K562 (cell line): ENCODE measurements around the gene OSCAR. TPM values are rescaled to one million over a fixed set of nuclear protein-coding genes. Genes with fewer than 3 reads are reported as not detected.
A peak's percentile ranks its signal among the peaks of the same experiment; 100 is the strongest.

Experiments
- ASH1L ChIP-seq: fragments of 450-650 bp; IDR thresholded peaks from 2 replicates; pipeline ENCODE4 v1.6.1; 2018; ENCODE audit warnings: borderline replicate concordance, mild to moderate bottlenecking, low read depth; ENCODE audit not compliant: partially characterized antibody
- GTF2F1 ChIP-seq: IDR thresholded peaks from 2 replicates; pipeline ENCODE4 v1.6.1; 2011; ENCODE audit warnings: low read depth, low read length, improper control_type of control experiment
- NFYB ChIP-seq: IDR thresholded peaks from 2 replicates; pipeline ENCODE4 v1.6.1; 2011; ENCODE audit warnings: mild to moderate bottlenecking, moderate library complexity; ENCODE audit not compliant: insufficient read length; ENCODE audit errors: extremely low read depth
- NR2C2 ChIP-seq, 2 experiments: fragments of 200-800 bp in 1 of 2; sonication (Bioruptor generic) in 1 of 2; sonication (generic) in 1 of 2; formaldehyde crosslinking in 1 of 2; IDR thresholded peaks; 2 replicates each; pipeline versions ENCODE4 v1.6.1 to v1.8.0; 2016 to 2022; ENCODE audit warnings: mild to moderate bottlenecking in 1 of 2, missing compliant biosample characterization in 1 of 2, missing genetic modification characterization in 1 of 2, missing genetic modification reagents in 1 of 2
- PHF8 ChIP-seq: fragments of 200-600 bp; sonication (generic); IDR thresholded peaks from 2 replicates; pipeline ENCODE4 v1.6.1; 2012; ENCODE audit warnings: mixed run types, mild to moderate bottlenecking, inconsistent platforms, low read length, moderate library complexity, borderline replicate concordance
- RBM25 ChIP-seq: fragments of 200-400 bp; formaldehyde crosslinking; IDR thresholded peaks from 2 replicates; pipeline ENCODE4 v1.6.1; 2018; ENCODE audit warnings: low read length, low read depth, moderate library complexity; ENCODE audit not compliant: severe bottlenecking
- SRF ChIP-seq, 2 experiments: fragments of 250-450, 450-650 bp in 1 of 2; sonication (Bioruptor Pico) in 1 of 2; sonication (generic) in 1 of 2; formaldehyde crosslinking; IDR thresholded peaks; 2 replicates each; pipeline versions ENCODE4 v1.5.0 to v1.5.1; 2020 to 2022; ENCODE audit warnings: mild to moderate bottlenecking in 1 of 2, missing genetic modification reagents in 1 of 2
- ZNF121 ChIP-seq: sonication (generic); formaldehyde crosslinking; conservative IDR thresholded peaks from 2 replicates; pipeline ENCODE4 v1.8.0; 2022; ENCODE audit warnings: missing genetic modification reagents
- ZNF263 ChIP-seq: sonication (generic); formaldehyde crosslinking; IDR thresholded peaks from 2 replicates; pipeline ENCODE4 v1.8.0; 2022; ENCODE audit warnings: mild to moderate bottlenecking, missing genetic modification reagents, borderline replicate concordance
- polyA plus RNA-seq, 8 experiments: library from polyadenylated mRNA; depleted of rRNA in 4 of 8; stranded (reverse) in 5 of 8; unstranded in 3 of 8; fragments of >200 nt; fragmentation: Nextera tagmentation in 2 of 8; fragmentation: Illumina TruSeq in 1 of 8; extraction: Ambion mirVana in 2 of 8; extraction: Trizol in 1 of 8; gene quantifications; 2 replicates each; pipeline versions ENCODE4 v1.2.1 to v1.2.3, GENCODE V29; 2011 to 2014; ENCODE audit warnings: inconsistent platforms in 1 of 8, missing spikeins in 1 of 8
- total RNA-seq, 7 experiments: library from RNA; depleted of rRNA in 6 of 7; stranded (reverse); fragments of >200 nt in 6 of 7; fragmentation: Illumina TruSeq in 2 of 7; extraction: Trizol in 2 of 7; gene quantifications; 2 replicates each; pipeline versions ENCODE4 v1.2.1 to v1.2.3, GENCODE V29; 2011 to 2021; ENCODE audit warnings: low replicate concordance in 1 of 7
- TF ChIP-seq, protein P1 (sequence below), 2 experiments: IDR thresholded peaks; 2 replicates each; pipeline ENCODE4 v1.6.1; 2011; ENCODE audit warnings: borderline replicate concordance in 1 of 2, control low read depth in 1 of 2, low read depth in 1 of 2, low read length in 1 of 2, mild to moderate bottlenecking in 1 of 2, mixed read lengths in 1 of 2, moderate library complexity in 1 of 2; ENCODE audit not compliant: insufficient read depth in 1 of 2, insufficient read length in 1 of 2, poor library complexity in 1 of 2, severe bottlenecking in 1 of 2; ENCODE audit errors: extremely low read depth in 1 of 2
- TF ChIP-seq, protein P2 (sequence below): fragments of 250-450 bp; sonication (Bioruptor Pico); IDR thresholded peaks from 2 replicates; pipeline ENCODE4 v1.8.0; 2022; ENCODE audit warnings: moderate library complexity, mild to moderate bottlenecking, inconsistent platforms
- TF ChIP-seq, protein P3 (sequence below): fragments of 450-650 bp; conservative IDR thresholded peaks from 2 replicates; pipeline ENCODE4 v1.6.1; 2016; ENCODE audit warnings: missing genetic modification characterization, low read depth, mild to moderate bottlenecking, control low read depth, missing compliant biosample characterization
- TF ChIP-seq, protein P4 (sequence below), 2 experiments: fragments of 450-650 bp; IDR thresholded peaks; 2 replicates each; pipeline ENCODE4 v1.6.1; 2016
- TF ChIP-seq, protein P5 (sequence below), 2 experiments: IDR thresholded peaks in 1 of 2; conservative IDR thresholded peaks in 1 of 2; 2 replicates each; pipeline ENCODE4 v1.6.1; 2016; ENCODE audit warnings: low read depth in 2 of 2, mild to moderate bottlenecking in 1 of 2, missing compliant biosample characterization in 1 of 2, missing genetic modification characterization in 1 of 2, moderate library complexity in 1 of 2

The OSCAR gene
- total and polyA plus RNA-seq, 9 of the 15 experiments (the other 6 are each of a cell fraction or from before 2014, with no cell fraction given) = 0.09 to 0.62 (median 0.13) TPM; not detected in 5

DNA sequence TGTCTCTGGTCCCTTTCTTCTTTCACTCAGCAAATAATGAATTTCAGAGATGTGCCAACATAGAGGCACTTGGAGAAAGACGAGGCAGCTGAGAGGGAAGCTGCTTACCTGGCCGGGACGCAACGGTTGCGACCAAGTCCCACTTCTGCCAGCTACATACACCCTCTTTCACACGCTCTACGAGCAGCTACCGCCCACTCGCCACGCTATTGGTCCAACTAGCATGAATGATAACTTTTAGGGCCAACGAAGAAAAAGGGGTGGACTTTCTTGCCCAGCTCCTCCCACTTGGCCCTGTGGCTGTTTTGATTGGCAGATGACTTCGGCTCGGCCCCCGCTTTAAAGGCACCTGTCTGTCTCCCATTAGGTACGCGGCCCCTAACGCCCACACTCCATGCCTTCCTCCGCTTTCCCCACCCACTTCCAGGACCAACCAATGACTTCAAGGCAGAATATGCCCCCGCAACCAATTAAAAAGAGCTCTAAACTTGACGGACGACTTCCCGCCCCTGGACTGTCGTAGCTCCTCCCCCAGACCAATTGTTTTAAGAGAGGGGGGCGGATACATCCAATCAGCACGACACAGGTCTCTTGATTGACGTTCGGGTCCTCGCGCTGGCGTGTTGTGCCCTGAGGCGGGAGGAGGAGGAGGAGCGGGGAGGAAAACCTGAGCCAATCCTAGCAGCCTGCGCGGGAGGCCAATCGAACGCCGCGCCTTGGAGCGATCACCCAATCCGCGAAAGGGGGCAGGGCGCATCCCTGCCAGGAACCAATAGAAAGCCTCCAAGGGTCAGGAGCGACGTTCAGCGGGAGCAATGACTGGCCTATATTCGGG is 36.5 kb upstream of the OSCAR start (continued):
- TF ChIP-seq NR2C2 (CRISPR knock-in tag; IDR thresholded peaks at IDR 0.05) (no peak), NR2C2 (tag; IDR thresholded peaks at IDR 0.05) (no peak), RBM25 (peak; percentile 97), GTF2F1 (no peak), ASH1L (peak; percentile 99), ZNF121 (no peak), ZNF263 (peak; percentile 1; the same call in 1 of the 2 replicates), PHF8 (peak; percentile 52; the same call in 1 of the 2 replicates), NFYB (peak; percentile 98), SRF (CRISPR knock-in tag; IDR thresholded peaks at IDR 0.05) (peak in 1 of 2 experiments; percentile 13; a peak in 1 of 4 replicates)
- TF ChIP-seq, protein P1, sequence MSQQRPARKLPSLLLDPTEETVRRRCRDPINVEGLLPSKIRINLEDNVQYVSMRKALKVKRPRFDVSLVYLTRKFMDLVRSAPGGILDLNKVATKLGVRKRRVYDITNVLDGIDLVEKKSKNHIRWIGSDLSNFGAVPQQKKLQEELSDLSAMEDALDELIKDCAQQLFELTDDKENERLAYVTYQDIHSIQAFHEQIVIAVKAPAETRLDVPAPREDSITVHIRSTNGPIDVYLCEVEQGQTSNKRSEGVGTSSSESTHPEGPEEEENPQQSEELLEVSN (IDR thresholded peaks at IDR 0.05; ENCODE audit: borderline replicate concordance in 1 of 2, extremely low read depth in 1 of 2, insufficient read depth in 1 of 2, insufficient read length in 1 of 2, low read depth in 1 of 2, low read length in 1 of 2, poor library complexity in 1 of 2, severe bottlenecking in 1 of 2) = peak; percentile 5 to 42
- TF ChIP-seq, protein P2, sequence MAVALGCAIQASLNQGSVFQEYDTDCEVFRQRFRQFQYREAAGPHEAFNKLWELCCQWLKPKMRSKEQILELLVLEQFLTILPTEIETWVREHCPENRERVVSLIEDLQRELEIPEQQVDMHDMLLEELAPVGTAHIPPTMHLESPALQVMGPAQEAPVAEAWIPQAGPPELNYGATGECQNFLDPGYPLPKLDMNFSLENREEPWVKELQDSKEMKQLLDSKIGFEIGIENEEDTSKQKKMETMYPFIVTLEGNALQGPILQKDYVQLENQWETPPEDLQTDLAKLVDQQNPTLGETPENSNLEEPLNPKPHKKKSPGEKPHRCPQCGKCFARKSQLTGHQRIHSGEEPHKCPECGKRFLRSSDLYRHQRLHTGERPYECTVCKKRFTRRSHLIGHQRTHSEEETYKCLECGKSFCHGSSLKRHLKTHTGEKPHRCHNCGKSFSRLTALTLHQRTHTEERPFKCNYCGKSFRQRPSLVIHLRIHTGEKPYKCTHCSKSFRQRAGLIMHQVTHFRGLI (CRISPR knock-in tag) = no peak
- TF ChIP-seq, protein P3, sequence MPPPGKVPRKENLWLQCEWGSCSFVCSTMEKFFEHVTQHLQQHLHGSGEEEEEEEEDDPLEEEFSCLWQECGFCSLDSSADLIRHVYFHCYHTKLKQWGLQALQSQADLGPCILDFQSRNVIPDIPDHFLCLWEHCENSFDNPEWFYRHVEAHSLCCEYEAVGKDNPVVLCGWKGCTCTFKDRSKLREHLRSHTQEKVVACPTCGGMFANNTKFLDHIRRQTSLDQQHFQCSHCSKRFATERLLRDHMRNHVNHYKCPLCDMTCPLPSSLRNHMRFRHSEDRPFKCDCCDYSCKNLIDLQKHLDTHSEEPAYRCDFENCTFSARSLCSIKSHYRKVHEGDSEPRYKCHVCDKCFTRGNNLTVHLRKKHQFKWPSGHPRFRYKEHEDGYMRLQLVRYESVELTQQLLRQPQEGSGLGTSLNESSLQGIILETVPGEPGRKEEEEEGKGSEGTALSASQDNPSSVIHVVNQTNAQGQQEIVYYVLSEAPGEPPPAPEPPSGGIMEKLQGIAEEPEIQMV (tag) = peak; percentile 96
- TF ChIP-seq, protein P4, sequence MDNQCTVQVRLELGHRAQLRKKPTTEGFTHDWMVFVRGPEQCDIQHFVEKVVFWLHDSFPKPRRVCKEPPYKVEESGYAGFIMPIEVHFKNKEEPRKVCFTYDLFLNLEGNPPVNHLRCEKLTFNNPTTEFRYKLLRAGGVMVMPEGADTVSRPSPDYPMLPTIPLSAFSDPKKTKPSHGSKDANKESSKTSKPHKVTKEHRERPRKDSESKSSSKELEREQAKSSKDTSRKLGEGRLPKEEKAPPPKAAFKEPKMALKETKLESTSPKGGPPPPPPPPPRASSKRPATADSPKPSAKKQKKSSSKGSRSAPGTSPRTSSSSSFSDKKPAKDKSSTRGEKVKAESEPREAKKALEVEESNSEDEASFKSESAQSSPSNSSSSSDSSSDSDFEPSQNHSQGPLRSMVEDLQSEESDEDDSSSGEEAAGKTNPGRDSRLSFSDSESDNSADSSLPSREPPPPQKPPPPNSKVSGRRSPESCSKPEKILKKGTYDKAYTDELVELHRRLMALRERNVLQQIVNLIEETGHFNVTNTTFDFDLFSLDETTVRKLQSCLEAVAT (IDR thresholded peaks at IDR 0.05) = peak; percentile 15 to 97; a peak in 2 of 4 replicates
- TF ChIP-seq, protein P5, sequence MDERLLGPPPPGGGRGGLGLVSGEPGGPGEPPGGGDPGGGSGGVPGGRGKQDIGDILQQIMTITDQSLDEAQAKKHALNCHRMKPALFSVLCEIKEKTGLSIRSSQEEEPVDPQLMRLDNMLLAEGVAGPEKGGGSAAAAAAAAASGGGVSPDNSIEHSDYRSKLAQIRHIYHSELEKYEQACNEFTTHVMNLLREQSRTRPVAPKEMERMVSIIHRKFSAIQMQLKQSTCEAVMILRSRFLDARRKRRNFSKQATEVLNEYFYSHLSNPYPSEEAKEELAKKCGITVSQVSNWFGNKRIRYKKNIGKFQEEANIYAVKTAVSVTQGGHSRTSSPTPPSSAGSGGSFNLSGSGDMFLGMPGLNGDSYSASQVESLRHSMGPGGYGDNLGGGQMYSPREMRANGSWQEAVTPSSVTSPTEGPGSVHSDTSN (CRISPR knock-in tag; IDR thresholded peaks at IDR 0.05; ENCODE audit: low read depth) = peak; percentile 76
- TF ChIP-seq, protein P5 (tag; conservative IDR thresholded peaks at IDR 0.05; ENCODE audit: low read depth) = peak; percentile 98
